Chondrocyte (in vitro differentiated cells): ENCODE measurements around the gene PAAF1. TPM values are rescaled to one million over a fixed set of nuclear protein-coding genes. Genes with fewer than 3 reads are reported as not detected.

ENCODE experiments used
- DNase-seq: peaks from one replicate; pipeline ENCODE4 v3.0.0; 2021; ENCODE audit warnings: mixed read lengths, low spot score
- H3K27ac Mint-ChIP-seq: one replicate; pipeline ENCODE4 v1.8.0; 2021; ENCODE audit warnings: mild to moderate bottlenecking, moderate library complexity, mixed read lengths; ENCODE audit not compliant: unreplicated experiment
- H3K27me3 Mint-ChIP-seq: 2 replicates; pipeline ENCODE4 v1.8.0; 2021; ENCODE audit warnings: low read depth, mixed read lengths
- H3K36me3 Mint-ChIP-seq: 2 replicates; pipeline ENCODE4 v1.8.0; 2021; ENCODE audit warnings: low read depth, mixed read lengths
- H3K4me1 Mint-ChIP-seq: 2 replicates; pipeline ENCODE4 v1.8.0; 2021; ENCODE audit warnings: low read depth, mild to moderate bottlenecking, mixed read lengths
- H3K4me3 Mint-ChIP-seq: one replicate; pipeline ENCODE4 v1.8.0; 2021; ENCODE audit warnings: mild to moderate bottlenecking, moderate library complexity, mixed read lengths; ENCODE audit not compliant: unreplicated experiment
- H3K9me3 Mint-ChIP-seq: 2 replicates; pipeline ENCODE4 v1.8.0; 2021; ENCODE audit warnings: low read depth, mixed read lengths
- total RNA-seq: library from RNA; stranded (reverse); gene quantifications from 3 replicates; pipeline ENCODE4 v1.2.1, GENCODE V29; 2021
- TF ChIP-seq, protein P1 (sequence below): fragments of 200-600 bp; sonication (generic); IDR thresholded peaks from 2 replicates; pipeline ENCODE4 v1.5.0; 2021; ENCODE audit warnings: antibody characterized with exemption, mild to moderate bottlenecking, moderate library complexity

The PAAF1 gene
- total RNA-seq, 1 donor from 2014 or later = 13.5 TPM

- no peak for DNase-seq
- no peak overlapping the region for H3K27ac Mint-ChIP-seq
Measured at GRCh38 chr11:73839123-73839457, 37.7 kb upstream of the PAAF1 start.

DNA sequence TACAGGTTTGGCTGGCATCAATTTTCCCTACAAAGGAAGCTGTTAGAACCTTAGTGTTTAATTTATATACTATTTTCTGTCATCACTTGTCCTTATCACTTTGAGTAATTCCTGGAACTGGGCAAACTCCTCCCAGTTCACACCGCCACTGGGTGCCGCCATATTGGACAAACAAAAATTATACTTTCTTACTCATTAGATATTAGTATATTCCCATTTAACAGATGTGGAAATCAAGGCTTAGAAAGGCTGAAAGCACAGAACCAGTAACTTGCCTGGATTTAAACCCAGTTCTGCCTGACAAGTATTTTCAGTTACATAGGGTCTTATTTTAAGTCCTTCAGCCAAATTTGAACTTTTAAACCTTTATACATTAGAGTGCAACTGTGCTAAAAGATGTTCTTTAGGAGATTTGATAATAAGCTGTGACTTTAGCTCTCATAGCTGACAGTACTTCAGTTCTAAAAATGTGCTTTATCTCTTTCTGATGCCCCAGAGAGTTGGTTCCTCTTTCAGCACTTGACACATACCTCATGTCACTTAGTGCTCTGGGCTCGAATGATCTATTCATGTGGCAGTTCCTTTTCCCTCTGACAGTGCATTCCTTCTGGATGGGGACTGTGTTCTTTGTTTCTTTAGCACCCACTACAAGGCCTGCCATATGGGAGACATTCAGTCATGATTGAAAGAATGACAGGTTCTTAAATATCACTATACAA, 25.6 kb upstream of the PAAF1 start:
- Mint-ChIP-seq H3K36me3 (peaks cover 8% of the 10 kb centered on the region), H3K27me3 (no peaks in the 10 kb centered on the region), H3K27ac (no peak overlapping the region), H3K4me1 (no peaks in the 10 kb centered on the region), H3K4me3 (no peak overlapping the region), H3K9me3 (no peaks in the 10 kb centered on the region)
- TF ChIP-seq, protein P1, sequence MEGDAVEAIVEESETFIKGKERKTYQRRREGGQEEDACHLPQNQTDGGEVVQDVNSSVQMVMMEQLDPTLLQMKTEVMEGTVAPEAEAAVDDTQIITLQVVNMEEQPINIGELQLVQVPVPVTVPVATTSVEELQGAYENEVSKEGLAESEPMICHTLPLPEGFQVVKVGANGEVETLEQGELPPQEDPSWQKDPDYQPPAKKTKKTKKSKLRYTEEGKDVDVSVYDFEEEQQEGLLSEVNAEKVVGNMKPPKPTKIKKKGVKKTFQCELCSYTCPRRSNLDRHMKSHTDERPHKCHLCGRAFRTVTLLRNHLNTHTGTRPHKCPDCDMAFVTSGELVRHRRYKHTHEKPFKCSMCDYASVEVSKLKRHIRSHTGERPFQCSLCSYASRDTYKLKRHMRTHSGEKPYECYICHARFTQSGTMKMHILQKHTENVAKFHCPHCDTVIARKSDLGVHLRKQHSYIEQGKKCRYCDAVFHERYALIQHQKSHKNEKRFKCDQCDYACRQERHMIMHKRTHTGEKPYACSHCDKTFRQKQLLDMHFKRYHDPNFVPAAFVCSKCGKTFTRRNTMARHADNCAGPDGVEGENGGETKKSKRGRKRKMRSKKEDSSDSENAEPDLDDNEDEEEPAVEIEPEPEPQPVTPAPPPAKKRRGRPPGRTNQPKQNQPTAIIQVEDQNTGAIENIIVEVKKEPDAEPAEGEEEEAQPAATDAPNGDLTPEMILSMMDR = no peak
- no peak for DNase-seq

More at GRCh38 chr11:73839123-73839457, 37.7 kb upstream of the PAAF1 start:
- peaks cover 3% of the 10 kb centered on the region for H3K36me3 Mint-ChIP-seq
- H3K9me3 Mint-ChIP-seq = no peaks in the 10 kb centered on the region
- TF ChIP-seq, protein P1 = no peak
- H3K4me1 Mint-ChIP-seq = peaks cover 9% of the 10 kb centered on the region
- H3K4me3 Mint-ChIP-seq = no peak overlapping the region
- H3K27me3 Mint-ChIP-seq = no peaks in the 10 kb centered on the region

- H3K4me3 Mint-ChIP-seq = no peak overlapping the region
- no peaks in the 10 kb centered on the region for H3K4me1 Mint-ChIP-seq
- H3K9me3 Mint-ChIP-seq = no peaks in the 10 kb centered on the region
- no peak overlapping the region for H3K27ac Mint-ChIP-seq
- TF ChIP-seq, protein P1 = no peak
- DNase-seq = no peak
- no peaks in the 10 kb centered on the region for H3K27me3 Mint-ChIP-seq
- peaks cover 8% of the 10 kb centered on the region for H3K36me3 Mint-ChIP-seq
Measured at GRCh38 chr11:73852049-73852448, 24.8 kb upstream of the PAAF1 start.

DNA sequence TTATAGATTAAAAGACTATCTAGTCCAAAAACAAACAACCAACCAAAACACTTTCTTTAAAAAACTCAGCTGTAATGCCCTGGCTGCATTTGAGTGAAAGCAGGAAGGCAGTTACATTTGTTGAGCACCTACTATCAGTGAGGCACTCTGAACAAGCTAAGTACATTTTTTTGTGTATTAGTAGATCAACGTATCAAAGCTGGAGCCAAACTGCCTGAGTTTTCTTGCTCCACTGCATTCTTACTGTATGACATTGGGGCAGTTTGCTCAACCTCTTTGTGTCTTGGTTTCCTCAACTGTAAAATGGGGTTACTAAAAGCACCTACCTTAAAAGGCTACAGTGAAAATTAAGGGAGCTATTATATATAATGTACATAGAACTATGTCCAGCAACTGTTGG, 22.1 kb upstream of the PAAF1 start:
- no peaks in the 10 kb centered on the region for H3K27me3 Mint-ChIP-seq

DNA sequence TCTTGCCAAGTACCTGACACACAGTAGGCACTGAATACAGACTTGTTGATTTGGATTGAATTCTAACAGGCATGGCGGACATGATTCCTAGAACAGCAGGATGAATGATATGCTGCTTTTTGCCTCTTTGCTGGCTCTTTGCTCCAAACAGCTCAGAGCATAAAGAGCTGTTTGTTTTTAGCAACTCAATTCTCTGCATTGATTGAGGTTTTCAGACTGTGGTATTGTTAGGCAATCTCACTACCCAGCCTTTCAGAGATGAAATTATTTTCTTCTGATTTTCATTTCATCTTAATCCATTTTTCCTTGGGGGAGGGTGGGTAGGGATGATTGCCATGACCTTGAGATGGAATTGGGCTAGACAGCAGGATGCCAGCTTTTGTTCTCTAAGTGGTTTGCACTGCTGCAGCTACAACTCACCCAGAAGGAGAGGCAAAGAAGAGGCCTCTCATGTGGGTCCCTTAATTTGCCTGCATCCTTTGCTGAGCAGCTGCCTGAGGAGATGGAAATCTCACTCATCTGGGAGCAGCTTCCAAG, 20.7 kb upstream of the PAAF1 start:
- Mint-ChIP-seq H3K27me3 (no peaks in the 10 kb centered on the region), H3K4me1 (no peaks in the 10 kb centered on the region), H3K4me3 (no peak overlapping the region), H3K36me3 (peaks cover 11% of the 10 kb centered on the region), H3K9me3 (no peaks in the 10 kb centered on the region), H3K27ac (no peak overlapping the region)
- no peak for DNase-seq
- TF ChIP-seq, protein P1 = no peak

More for the DNA sequence above, 22.1 kb upstream of the PAAF1 start:
- no peak overlapping the region for H3K27ac Mint-ChIP-seq
- no peak for DNase-seq
- TF ChIP-seq, protein P1 = no peak
- no peaks in the 10 kb centered on the region for H3K4me1 Mint-ChIP-seq
- no peaks in the 10 kb centered on the region for H3K9me3 Mint-ChIP-seq
- peaks cover 6% of the 10 kb centered on the region for H3K36me3 Mint-ChIP-seq
- no peak overlapping the region for H3K4me3 Mint-ChIP-seq
